Neural cell (in vitro differentiated cells): ENCODE data around the gene C13orf46.

Source experiments
- EZH2 ChIP-seq: fragments of 200-600, 300-800 bp; shearing (Covaris generic), sonication (generic); IDR thresholded peaks from 2 replicates; pipeline ENCODE4 v1.6.1; 2014; ENCODE audit warnings: antibody characterized with exemption, low read length, borderline replicate concordance, mild to moderate bottlenecking; ENCODE audit not compliant: insufficient read depth, poor library complexity, severe bottlenecking
- MXI1 ChIP-seq: fragments of 450-650 bp; conservative IDR thresholded peaks from 2 replicates; pipeline ENCODE4 v1.6.1; 2014; ENCODE audit warnings: antibody characterized with exemption, mild to moderate bottlenecking; ENCODE audit not compliant: poor library complexity, severe bottlenecking
- POLR2AphosphoS5 ChIP-seq: IDR thresholded peaks from 2 replicates; pipeline ENCODE4 v1.6.1; 2012
- RAD21 ChIP-seq: fragments of 450-650 bp; conservative IDR thresholded peaks from 2 replicates; pipeline ENCODE4 v1.6.1; 2014; ENCODE audit warnings: antibody characterized with exemption, mild to moderate bottlenecking, moderate library complexity
- SMC3 ChIP-seq: fragments of 450-650 bp; conservative IDR thresholded peaks from 2 replicates; pipeline ENCODE4 v1.6.1; 2014; ENCODE audit warnings: antibody characterized with exemption, mild to moderate bottlenecking, moderate library complexity; ENCODE audit not compliant: poor library complexity
- TAF1 ChIP-seq: IDR thresholded peaks from 2 replicates; pipeline ENCODE4 v1.6.1; 2012; ENCODE audit warnings: low read depth
- TF ChIP-seq, protein P1 (sequence below): fragments of 450-650 bp; IDR thresholded peaks from 2 replicates; pipeline ENCODE4 v1.5.1; 2014; ENCODE audit warnings: antibody characterized with exemption, mild to moderate bottlenecking, moderate library complexity; ENCODE audit not compliant: poor library complexity, severe bottlenecking
- TF ChIP-seq, protein P2 (sequence below): IDR thresholded peaks from 2 replicates; pipeline ENCODE4 v1.6.1; 2012; ENCODE audit warnings: borderline replicate concordance

DNA sequence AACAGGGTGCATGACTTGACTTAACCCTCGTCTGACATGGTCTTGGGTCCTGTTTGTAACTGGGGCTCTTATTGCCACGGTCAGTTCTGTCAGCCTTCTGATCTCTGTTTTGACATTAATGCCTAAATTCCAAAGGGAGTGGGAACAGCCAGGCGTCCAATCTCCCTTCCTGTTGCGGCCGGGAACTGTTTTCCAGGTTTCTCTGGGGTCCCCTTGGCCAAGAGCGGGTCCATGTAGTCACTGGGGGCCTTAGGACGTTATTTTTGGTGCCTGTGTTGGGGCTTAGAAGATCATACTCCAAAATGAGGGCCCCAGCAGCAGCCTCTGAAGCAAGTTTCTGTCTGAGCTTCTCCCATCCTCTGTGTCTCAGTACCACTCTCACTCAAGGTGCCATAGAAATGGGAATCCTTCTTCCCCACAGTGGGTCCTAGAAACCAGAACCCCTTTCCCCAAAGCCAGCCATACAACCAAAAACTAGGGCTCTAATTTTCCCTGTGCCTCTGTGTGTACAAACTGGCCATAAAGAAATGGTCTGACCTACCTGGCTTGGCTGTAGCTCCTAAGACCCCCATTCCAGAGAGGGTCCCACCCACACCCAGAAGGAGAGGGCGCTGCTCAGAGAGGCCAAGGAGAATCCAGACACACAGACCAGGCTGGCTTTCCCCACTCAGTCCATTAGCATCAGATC is 50.4 kb downstream of the C13orf46 start:
- TF ChIP-seq, protein P1, sequence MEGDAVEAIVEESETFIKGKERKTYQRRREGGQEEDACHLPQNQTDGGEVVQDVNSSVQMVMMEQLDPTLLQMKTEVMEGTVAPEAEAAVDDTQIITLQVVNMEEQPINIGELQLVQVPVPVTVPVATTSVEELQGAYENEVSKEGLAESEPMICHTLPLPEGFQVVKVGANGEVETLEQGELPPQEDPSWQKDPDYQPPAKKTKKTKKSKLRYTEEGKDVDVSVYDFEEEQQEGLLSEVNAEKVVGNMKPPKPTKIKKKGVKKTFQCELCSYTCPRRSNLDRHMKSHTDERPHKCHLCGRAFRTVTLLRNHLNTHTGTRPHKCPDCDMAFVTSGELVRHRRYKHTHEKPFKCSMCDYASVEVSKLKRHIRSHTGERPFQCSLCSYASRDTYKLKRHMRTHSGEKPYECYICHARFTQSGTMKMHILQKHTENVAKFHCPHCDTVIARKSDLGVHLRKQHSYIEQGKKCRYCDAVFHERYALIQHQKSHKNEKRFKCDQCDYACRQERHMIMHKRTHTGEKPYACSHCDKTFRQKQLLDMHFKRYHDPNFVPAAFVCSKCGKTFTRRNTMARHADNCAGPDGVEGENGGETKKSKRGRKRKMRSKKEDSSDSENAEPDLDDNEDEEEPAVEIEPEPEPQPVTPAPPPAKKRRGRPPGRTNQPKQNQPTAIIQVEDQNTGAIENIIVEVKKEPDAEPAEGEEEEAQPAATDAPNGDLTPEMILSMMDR = no peak
- TF ChIP-seq, protein P2, sequence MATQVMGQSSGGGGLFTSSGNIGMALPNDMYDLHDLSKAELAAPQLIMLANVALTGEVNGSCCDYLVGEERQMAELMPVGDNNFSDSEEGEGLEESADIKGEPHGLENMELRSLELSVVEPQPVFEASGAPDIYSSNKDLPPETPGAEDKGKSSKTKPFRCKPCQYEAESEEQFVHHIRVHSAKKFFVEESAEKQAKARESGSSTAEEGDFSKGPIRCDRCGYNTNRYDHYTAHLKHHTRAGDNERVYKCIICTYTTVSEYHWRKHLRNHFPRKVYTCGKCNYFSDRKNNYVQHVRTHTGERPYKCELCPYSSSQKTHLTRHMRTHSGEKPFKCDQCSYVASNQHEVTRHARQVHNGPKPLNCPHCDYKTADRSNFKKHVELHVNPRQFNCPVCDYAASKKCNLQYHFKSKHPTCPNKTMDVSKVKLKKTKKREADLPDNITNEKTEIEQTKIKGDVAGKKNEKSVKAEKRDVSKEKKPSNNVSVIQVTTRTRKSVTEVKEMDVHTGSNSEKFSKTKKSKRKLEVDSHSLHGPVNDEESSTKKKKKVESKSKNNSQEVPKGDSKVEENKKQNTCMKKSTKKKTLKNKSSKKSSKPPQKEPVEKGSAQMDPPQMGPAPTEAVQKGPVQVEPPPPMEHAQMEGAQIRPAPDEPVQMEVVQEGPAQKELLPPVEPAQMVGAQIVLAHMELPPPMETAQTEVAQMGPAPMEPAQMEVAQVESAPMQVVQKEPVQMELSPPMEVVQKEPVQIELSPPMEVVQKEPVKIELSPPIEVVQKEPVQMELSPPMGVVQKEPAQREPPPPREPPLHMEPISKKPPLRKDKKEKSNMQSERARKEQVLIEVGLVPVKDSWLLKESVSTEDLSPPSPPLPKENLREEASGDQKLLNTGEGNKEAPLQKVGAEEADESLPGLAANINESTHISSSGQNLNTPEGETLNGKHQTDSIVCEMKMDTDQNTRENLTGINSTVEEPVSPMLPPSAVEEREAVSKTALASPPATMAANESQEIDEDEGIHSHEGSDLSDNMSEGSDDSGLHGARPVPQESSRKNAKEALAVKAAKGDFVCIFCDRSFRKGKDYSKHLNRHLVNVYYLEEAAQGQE = no peak
- no peak for TF ChIP-seq POLR2AphosphoS5
- TF ChIP-seq SMC3 = no peak
- no peak for TF ChIP-seq RAD21
- no peak for TF ChIP-seq EZH2
- TF ChIP-seq TAF1 = no peak
- no peak for TF ChIP-seq MXI1
